Measurements from ENCODE around the gene RERG.

RERG gene

DNA sequence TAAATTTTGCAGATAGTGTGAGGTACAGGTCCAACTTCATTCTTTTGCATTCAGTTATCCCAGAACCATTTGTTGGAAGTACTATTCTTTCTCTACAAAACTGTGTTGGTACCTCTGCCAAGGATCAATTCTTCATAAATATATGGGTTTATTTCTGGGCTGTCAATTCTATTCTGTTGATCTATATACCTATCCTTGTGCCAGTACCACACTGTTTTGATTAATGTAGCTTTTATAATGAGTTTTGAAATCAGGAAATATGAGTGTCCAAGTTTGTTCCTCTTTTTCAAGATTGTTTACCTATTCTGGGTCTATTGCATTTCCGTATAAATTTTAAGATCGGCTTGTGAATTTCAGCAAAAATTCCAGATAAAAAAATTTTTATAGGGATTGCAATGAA is 48.1 kb downstream of the RERG start:
- no peak overlapping the region for H3K9ac ChIP-seq (ENCODE audit: low read length)
- no peaks in the 10 kb centered on the region for H3K27me3 ChIP-seq (ENCODE audit: control insufficient read depth, insufficient read depth, low read length)
- H3K4me3 ChIP-seq (ENCODE audit: low read length): no peak overlapping the region
- H3K27ac ChIP-seq (ENCODE audit: low read depth, low read length): no peak overlapping the region
- H3K4me1 ChIP-seq (ENCODE audit: control insufficient read depth, insufficient read depth, low read length): peaks cover 9% of the 10 kb centered on the region
- H3K36me3 ChIP-seq (ENCODE audit: control insufficient read depth, insufficient read depth, low read length): no peaks in the 10 kb centered on the region

DNA sequence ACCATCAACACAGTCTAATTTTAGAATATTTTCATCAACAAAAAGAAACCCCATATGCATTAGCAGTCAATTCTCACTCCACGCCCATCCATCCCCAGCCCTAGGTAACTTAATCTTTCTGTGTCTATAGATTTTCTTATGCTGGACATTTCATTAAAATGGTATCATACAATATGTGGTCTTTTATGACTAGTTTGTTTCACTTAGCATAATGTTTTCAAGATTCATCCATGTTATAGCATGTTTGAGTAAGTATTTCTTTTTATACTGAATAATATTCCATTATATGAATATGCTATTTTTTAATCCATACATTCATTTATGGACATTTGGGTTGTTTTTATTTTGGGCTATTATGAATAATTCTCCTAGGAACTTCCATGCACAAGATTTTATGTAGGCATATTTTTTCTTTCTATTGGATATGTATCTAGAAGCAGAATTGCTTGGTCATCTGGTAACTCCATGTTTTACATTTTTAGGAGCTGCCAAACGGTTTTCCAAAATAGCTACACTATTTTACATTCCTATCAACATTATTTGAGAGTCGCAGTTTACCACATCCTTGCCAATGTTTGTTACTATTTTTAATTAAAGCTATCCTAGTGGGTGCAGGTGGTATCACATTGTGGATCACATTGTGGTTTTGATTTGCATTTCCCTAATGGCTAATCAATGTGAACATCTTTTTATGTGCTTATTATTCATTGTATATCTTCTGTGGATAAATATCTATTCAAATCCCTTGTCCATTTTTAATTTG is 49.0 kb downstream of the RERG start:
- Histone ChIP-seq H3K4me1 (ENCODE audit: control insufficient read depth, insufficient read depth, low read length) (peaks cover 15% of the 10 kb centered on the region), H3K36me3 (ENCODE audit: control insufficient read depth, insufficient read depth, low read length) (no peaks in the 10 kb centered on the region), H3K27ac (ENCODE audit: low read depth, low read length) (no peak overlapping the region), H3K27me3 (ENCODE audit: control insufficient read depth, insufficient read depth, low read length) (no peaks in the 10 kb centered on the region), H3K4me3 (ENCODE audit: low read length) (no peak overlapping the region), H3K9ac (ENCODE audit: low read length) (no peak overlapping the region)

DNA sequence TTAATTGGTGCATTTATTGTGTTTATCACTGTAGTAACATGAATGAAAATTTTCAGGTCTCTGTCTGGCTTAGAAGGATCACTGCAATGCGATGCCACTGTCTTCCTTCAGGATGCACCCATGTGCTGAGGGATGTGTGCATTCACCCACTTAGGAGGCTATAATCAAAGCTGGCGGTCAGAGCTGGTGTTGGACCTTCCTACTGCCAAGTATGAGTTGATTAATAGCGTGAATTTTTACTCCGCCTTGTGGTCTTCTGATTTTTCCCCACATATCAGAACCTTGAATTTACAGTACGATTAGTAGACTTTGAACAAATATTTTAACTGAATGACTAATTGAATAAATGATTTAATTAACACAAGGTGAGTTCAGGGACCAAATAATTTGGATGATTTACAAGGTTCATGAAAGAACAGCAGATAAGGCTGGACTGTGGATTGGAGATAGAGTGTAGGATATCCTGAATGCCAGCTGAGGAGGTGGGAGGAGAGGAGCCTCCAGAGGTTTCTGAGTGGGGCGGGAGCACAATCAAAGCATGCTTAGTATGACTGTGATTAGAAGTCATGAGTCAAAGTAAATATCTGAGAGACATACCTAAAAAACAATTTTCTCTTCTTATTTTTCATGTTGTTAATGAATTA is 50.1 kb downstream of the RERG start:
- Histone ChIP-seq H3K9ac (ENCODE audit: low read length) (no peak overlapping the region), H3K36me3 (ENCODE audit: control insufficient read depth, insufficient read depth, low read length) (no peaks in the 10 kb centered on the region), H3K4me1 (ENCODE audit: control insufficient read depth, insufficient read depth, low read length) (peaks cover 16% of the 10 kb centered on the region), H3K27ac (ENCODE audit: low read depth, low read length) (no peak overlapping the region), H3K27me3 (ENCODE audit: control insufficient read depth, insufficient read depth, low read length) (no peaks in the 10 kb centered on the region), H3K4me3 (ENCODE audit: low read length) (no peak overlapping the region)

DNA sequence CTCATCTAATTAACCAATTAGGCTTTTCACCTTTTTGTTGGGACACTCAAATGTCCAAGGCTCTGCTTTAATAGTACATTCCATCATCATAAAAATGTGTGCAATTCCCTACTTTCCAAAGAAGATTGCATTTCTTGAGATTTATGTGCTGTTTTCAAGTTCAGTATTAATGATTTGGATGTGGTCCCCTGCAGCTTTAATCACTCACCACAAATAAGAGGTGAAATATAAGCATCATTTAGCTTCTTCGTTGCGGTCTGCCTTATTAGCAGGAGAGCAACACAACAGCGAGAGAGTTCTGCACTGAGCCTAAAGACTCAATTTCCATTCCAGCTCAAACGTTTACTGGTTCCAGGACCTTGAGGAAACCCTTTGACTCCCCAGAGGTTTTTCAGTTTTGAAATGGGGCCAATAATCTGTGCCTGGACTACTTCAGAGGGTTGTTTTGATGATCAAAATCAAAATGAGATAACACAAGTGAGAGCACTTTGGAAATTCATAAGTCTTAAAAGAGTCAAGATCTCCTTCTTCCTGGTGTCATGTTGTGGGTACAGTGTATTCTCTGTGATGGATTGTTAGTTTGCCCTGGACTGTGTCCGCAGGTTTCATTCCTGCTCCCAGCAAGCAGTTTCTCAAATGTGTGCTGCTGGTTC is 53.1 kb downstream of the RERG start:
- Histone ChIP-seq H3K36me3 (ENCODE audit: control insufficient read depth, insufficient read depth, low read length) (no peaks in the 10 kb centered on the region), H3K9ac (ENCODE audit: low read length) (no peak overlapping the region), H3K27ac (ENCODE audit: low read depth, low read length) (peak overlapping the region; percentile 58), H3K27me3 (ENCODE audit: control insufficient read depth, insufficient read depth, low read length) (no peaks in the 10 kb centered on the region), H3K4me1 (ENCODE audit: control insufficient read depth, insufficient read depth, low read length) (peaks cover 32% of the 10 kb centered on the region), H3K4me3 (ENCODE audit: low read length) (no peak overlapping the region)

DNA sequence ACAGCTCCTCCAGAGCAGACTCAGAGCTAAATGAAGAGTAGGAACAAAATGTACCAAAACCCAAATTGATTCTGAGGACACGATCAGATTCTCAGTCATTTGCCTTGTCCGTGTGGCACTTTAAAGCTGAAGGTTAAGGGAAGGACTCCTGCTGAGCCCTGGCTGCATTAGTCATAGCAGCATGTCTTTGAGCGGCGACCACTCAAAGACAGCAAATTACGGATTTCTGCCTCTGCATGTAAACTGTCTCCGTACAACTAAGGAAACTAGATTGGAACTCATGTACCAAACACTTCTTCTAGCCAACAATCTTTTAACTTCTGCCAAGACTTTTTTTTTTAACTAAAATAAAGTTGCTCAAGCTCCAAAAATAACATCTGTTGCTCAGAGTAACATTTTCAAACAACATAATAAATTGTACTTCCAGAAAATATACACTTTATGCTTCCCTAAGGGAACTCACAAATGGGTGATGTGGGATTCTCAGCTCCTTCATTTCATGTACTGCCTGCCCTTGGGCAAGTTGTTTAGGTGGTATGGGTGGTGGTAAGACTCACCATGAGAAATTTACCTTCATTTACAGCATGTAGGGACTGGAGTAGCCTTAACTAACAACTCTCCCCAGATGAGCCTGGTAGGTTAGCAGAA is 56.1 kb downstream of the RERG start:
- Histone ChIP-seq H3K36me3 (ENCODE audit: control insufficient read depth, insufficient read depth, low read length) (no peaks in the 10 kb centered on the region), H3K4me3 (ENCODE audit: low read length) (no peak overlapping the region), H3K27me3 (ENCODE audit: control insufficient read depth, insufficient read depth, low read length) (no peaks in the 10 kb centered on the region), H3K27ac (ENCODE audit: low read depth, low read length) (peak overlapping the region; percentile 76), H3K4me1 (ENCODE audit: control insufficient read depth, insufficient read depth, low read length) (peaks cover 35% of the 10 kb centered on the region), H3K9ac (ENCODE audit: low read length) (no peak overlapping the region)

DNA sequence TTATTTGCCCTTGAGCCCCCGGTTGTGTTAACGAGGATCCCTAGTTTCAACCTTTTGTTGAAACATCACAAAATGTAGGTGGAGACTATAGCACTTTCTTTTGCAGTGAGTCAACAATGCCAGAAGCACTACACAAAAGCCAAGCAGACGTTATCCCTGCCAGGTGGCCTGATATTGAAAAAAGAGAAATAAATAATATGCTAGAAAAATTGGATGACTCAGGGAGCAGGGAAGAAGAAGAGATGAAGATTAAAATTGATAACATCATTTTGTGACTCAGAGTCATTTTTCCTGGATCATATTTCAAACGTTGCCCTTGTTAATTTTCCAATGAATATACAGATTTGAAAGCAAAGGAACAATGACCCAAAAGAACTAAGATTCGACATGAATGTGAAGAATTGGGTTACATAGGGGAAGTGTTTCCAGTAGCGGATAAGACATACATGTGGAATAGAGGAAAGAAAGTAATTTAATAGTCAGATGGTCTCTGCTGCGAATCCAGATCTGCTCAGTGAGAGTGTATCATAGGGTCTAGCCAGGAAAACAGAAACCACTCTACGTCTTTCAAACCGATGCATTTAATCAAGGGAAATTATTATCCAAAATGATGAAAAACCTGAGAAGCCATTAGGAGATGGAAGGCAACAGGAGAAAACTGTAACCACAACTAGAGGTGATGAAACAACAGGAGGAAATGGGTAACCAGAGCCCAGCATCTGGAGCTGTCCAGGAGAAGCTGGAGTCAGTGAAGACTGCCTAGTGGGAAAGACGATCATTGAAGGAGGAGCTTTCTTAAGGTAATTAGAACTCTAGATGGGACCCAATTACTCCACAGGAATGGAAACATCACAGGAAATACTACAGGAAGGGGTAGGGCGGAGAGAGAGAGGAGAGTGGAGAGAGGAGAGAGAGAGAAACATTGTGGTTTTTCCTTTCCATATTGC is 57.9 kb downstream of the RERG start:
- Histone ChIP-seq H3K4me1 (ENCODE audit: control insufficient read depth, insufficient read depth, low read length) (peaks cover 30% of the 10 kb centered on the region), H3K36me3 (ENCODE audit: control insufficient read depth, insufficient read depth, low read length) (no peaks in the 10 kb centered on the region), H3K4me3 (ENCODE audit: low read length) (no peak overlapping the region), H3K27me3 (ENCODE audit: control insufficient read depth, insufficient read depth, low read length) (no peaks in the 10 kb centered on the region), H3K27ac (ENCODE audit: low read depth, low read length) (peak overlapping the region; percentile 76), H3K9ac (ENCODE audit: low read length) (no peak overlapping the region)

DNA sequence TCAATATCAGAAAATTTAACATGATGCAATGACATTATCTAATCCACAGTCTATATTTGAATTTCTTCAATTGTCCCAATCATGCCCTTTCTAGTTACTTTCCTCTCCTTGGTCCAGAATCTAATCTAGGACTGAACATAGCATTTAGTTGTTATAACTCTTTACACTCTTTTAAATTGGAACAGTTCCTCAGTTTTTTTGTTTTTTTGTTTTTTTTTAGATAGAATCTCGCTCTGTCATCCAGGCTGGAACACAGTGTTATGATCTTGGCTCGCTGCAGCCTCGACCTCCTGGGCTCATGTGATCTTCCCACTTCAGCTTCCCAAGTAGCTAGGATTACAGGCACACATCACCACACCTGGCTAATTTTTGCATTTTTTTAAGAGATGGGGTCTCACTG is 63.1 kb downstream of the RERG start:
- H3K4me1 ChIP-seq (ENCODE audit: control insufficient read depth, insufficient read depth, low read length): peaks cover 41% of the 10 kb centered on the region
- no peak overlapping the region for H3K27ac ChIP-seq (ENCODE audit: low read depth, low read length)
- H3K36me3 ChIP-seq (ENCODE audit: control insufficient read depth, insufficient read depth, low read length): no peaks in the 10 kb centered on the region
- H3K9ac ChIP-seq (ENCODE audit: low read length): no peak overlapping the region
- no peak overlapping the region for H3K4me3 ChIP-seq (ENCODE audit: low read length)
- H3K27me3 ChIP-seq (ENCODE audit: control insufficient read depth, insufficient read depth, low read length): no peaks in the 10 kb centered on the region

DNA sequence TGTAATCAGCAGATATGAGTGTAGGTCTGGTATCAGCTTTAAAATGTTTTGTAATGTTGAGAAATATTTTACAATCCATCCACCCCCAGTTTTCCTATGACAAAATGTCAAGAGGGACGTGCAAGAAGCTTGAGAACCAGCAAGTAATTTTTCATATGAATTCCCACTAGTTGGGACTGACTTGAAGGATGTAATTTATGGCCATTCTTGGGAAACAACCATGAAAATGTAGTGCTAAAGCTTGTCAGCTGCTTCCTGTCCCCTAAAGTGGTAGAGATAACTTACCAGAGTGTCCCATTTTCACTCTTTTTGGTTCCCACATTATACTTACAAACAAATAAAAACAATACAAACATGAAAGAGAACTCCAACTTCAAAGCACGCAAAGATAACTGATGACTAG is 63.9 kb downstream of the RERG start:
- Histone ChIP-seq H3K36me3 (ENCODE audit: control insufficient read depth, insufficient read depth, low read length) (no peaks in the 10 kb centered on the region), H3K27me3 (ENCODE audit: control insufficient read depth, insufficient read depth, low read length) (no peaks in the 10 kb centered on the region), H3K9ac (ENCODE audit: low read length) (no peak overlapping the region), H3K4me3 (ENCODE audit: low read length) (no peak overlapping the region), H3K4me1 (ENCODE audit: control insufficient read depth, insufficient read depth, low read length) (peaks cover 46% of the 10 kb centered on the region), H3K27ac (ENCODE audit: low read depth, low read length) (no peak overlapping the region)

DNA sequence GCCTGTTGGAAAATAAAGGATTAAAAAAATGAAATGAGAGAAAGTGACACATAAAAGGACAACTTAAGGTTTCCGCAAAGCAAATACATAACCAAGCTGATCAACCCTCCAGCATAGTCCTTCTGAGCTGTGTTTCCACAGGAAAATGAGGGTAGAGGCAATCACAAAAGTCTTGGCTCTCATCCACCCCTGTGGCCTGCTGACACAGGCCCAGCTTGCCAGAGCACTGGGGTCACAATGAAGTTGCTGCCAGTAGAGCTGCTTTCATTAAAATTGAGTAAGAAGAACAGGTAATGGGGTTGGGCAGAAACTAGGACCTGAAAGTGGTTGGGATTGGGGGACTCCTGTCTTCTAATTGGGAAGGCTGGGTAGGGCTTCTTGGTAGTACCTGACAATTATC is 65.9 kb downstream of the RERG start:
- no peak overlapping the region for H3K9ac ChIP-seq (ENCODE audit: low read length)
- peaks cover 56% of the 10 kb centered on the region for H3K4me1 ChIP-seq (ENCODE audit: control insufficient read depth, insufficient read depth, low read length)
- H3K4me3 ChIP-seq (ENCODE audit: low read length): no peak overlapping the region
- H3K27ac ChIP-seq (ENCODE audit: low read depth, low read length): peak overlapping the region; percentile 27
- no peaks in the 10 kb centered on the region for H3K27me3 ChIP-seq (ENCODE audit: control insufficient read depth, insufficient read depth, low read length)
- no peaks in the 10 kb centered on the region for H3K36me3 ChIP-seq (ENCODE audit: control insufficient read depth, insufficient read depth, low read length)

DNA sequence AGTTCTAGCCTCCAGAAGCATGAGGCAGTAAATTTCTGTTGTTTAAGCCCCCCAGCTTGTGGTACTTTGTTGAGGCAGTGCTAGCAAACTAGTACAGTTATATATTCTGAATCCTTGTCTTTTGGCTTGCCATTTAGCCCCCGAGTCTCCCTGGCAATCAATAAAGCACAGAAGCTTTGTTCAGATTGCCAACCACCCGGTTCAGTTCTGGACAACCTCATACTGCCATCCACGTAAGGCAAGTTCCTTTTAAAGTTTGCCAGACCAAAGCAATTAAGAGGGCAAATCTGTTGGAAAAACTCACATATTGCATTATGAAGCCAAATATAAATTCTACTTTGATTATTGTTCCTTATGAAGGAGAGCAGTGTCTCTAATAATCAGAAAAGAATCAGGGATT is 67.1 kb downstream of the RERG start:
- peak overlapping the region; percentile 70 for H3K27ac ChIP-seq (ENCODE audit: low read depth, low read length)

DNA sequence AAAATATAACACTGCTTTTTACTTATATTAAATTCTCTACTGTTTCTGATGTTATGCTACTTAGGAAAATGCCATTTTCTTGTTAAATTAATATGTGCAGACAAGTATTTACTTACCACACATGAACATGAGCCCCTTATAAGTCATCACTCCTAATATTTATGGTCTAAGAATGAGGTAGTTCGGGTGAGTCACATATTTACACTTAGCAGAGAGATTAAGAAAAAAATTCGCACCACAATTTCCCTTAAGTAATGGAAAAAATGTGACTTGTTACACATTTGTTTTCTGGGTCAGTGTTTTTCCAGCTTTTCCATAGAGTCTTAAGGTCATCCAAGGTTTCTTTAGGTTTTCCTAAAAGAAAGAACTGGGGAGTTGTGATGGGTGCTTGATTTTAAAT is 68.3 kb downstream of the RERG start:
- peaks cover 56% of the 10 kb centered on the region for H3K4me1 ChIP-seq (ENCODE audit: control insufficient read depth, insufficient read depth, low read length)
- H3K27me3 ChIP-seq (ENCODE audit: control insufficient read depth, insufficient read depth, low read length): no peaks in the 10 kb centered on the region
- H3K9ac ChIP-seq (ENCODE audit: low read length): no peak overlapping the region
- peak overlapping the region; percentile 70 for H3K27ac ChIP-seq (ENCODE audit: low read depth, low read length)
- H3K4me3 ChIP-seq (ENCODE audit: low read length): no peak overlapping the region
- H3K36me3 ChIP-seq (ENCODE audit: control insufficient read depth, insufficient read depth, low read length): no peaks in the 10 kb centered on the region

More for the DNA sequence above, 67.1 kb downstream of the RERG start:
- H3K36me3 ChIP-seq (ENCODE audit: control insufficient read depth, insufficient read depth, low read length): no peaks in the 10 kb centered on the region
- H3K4me3 ChIP-seq (ENCODE audit: low read length): no peak overlapping the region
- H3K27me3 ChIP-seq (ENCODE audit: control insufficient read depth, insufficient read depth, low read length): no peaks in the 10 kb centered on the region
- no peak overlapping the region for H3K9ac ChIP-seq (ENCODE audit: low read length)
- peaks cover 56% of the 10 kb centered on the region for H3K4me1 ChIP-seq (ENCODE audit: control insufficient read depth, insufficient read depth, low read length)
